OCI-M2 (cell line): ENCODE measurements around the gene MGAM2.

Source experiments
- DNase-seq: peaks from one replicate; lab custom pipeline; 2025; ENCODE audit not compliant: unreplicated experiment; lab: John Stamatoyannopoulos, UW

Gene MGAM2

DNA sequence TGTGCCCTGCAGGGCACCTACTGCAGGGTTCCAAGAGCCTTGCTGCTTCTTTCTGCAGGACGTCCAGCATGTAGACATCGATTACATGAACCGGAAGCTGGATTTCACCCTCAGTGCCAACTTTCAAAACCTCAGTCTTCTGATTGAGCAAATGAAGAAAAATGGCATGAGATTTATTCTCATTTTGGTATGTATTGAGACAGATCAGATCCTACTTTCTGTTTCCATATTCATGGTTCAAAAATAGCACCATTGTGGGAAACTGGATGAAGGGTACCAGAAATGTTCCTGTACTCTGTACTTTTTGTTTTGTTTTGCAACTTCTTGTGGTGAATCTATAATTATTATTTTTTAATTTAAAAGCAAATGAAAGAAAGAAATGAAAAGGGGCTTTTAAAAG, 64.1 kb downstream of the MGAM2 start:
- DNase-seq: no peak

DNA sequence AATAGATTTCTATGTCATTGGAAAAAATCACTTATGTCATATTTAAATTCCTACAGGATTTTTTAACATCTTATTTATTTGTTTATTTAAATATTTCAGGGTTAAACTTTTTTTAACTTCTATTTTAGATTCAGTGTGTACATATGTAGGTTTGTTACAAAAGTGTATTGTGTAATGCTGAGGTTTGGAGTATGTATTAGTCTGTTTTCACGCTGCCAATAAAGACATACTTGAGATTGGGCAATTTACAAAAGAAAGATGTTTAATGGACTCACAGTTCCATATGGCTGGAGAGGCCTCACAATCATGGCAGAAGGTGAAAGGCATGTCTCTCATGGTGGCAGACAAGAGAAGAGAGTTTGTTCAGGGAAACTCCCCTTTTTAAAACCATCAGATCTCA, 65.4 kb downstream of the MGAM2 start:
- DNase-seq: no peak

DNA sequence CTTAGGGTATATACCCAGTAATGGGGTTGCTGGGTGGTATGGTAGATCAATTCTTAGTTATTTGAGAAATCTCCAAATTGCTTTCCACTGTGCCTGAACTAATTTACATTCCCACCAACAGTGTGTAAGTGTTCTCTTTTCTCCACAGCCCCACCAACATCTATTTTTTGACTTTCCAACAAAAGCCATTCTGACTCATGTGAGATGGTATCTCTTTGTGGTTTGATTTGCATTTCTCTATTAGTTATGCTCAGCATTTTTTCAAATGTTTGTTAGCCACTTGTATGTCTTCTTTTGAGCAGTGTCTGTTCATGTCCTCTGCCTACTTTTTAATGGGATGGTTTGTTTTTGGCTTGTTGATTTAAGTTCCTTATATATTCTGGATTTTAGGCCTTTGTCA, 66.4 kb downstream of the MGAM2 start:
- DNase-seq: no peak

DNA sequence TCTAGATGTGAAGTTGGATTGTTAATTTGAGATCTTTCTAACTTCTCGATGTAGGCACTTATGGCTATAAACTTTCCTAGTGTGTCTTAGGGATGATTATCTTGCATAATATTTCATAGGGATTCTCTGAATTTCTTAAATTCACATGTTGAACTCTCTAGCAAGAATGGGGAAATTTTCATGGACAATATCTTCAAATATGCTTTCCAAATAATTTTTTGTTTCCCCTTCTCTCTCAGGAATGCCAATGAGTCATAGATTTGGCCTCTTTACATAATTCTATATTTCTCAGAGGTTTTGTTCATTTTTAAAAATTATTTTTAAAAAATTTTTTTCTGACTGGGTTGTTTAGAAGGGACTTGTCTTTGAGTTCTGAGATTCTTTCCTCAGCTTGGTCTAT, 68.9 kb downstream of the MGAM2 start:
- no peak for DNase-seq

DNA sequence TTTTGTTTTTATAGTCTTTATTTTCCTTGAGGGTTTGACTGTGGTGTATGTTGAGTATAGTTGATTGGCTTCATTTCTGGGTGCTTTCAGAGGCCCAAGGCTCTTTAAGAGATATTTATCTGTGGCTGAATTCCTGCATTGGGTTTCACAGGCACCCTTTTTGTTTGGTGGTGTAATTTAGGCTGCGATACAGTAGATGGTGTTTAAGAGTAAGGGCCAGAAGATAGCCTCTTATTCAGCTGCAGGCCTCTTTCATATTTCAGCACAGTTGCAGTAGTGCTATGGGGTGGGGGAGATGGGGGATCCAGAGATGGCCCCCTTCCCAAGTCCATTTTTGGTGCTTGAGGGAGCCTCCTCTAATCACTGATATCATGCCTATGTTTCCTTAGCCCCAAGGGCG, 69.7 kb downstream of the MGAM2 start:
- no peak for DNase-seq

DNA sequence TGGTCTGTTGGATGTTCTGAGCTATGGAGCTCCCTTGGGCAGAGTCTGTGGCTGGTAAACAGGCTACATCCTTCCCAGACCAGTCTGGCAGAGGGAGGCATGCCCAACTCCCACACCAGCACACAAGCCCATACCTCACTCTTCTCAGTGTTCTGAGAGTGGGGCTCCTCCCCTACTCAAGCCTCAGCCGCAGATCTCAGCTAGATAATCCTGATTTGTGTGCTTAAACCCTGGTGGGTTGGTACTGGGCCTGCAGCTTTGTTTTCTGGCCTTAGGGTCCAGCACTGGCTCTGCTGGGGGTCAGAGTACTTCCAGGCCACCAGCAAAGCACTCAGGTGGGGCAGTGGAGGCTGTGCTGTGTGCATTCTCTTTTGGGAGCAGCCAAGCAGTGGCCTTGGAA, 70.4 kb downstream of the MGAM2 start:
- no peak for DNase-seq

DNA sequence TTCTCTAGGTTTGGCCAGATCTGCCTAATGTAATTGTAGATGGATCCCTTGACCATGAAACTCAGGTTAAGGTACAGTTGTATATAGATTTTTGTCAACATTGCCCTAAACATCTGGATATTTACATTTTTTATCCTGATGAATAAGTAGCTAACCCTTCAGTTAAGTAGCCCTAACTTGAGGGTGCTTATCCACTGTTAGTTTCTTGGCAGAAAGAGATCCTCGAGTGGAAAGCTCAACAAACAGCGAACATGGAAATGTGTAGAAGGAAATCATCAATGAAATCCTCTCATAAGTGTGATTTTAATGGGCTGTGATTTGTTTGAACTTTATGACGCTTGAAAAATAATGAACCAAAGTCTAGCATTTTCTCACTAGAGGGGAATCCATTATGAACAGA, 73.6 kb downstream of the MGAM2 start:
- no peak for DNase-seq

DNA sequence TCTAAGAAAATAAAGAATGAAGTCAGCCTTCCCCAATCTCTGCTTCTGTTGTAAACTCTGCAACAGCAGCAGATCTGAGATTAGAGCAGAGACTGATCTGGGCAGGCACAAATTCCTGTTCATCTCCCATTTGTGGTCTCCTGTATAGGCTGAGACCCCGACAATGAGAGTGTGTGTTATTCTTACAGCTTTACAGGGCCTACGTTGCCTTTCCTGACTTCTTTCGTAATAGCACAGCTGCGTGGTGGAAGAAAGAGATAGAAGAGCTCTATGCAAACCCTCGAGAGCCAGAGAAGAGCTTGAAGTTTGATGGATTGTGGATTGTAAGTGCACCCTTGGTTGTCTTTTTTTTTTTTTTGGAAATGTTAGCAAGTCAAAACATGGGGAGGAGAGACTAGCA, 74.3 kb downstream of the MGAM2 start:
- no peak for DNase-seq

DNA sequence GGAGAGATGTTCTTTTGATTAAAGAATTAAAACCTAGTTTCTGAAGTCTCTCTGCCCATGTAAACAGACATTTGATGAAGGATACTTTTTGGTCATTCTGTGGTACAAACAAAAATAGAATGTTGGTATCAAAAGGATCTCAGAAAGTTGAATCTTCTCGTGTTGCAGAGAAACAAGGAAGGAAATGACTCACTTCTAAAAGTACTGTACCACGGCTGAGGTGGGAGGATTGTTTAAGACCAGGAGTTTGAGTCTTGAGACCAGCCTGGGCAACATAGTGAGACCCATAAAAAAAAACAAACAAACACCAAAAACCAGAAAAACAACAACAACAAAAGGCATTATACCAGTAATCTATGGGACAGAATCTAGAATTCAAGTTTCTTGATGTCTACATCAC, 76.6 kb downstream of the MGAM2 start:
- DNase-seq: no peak

DNA sequence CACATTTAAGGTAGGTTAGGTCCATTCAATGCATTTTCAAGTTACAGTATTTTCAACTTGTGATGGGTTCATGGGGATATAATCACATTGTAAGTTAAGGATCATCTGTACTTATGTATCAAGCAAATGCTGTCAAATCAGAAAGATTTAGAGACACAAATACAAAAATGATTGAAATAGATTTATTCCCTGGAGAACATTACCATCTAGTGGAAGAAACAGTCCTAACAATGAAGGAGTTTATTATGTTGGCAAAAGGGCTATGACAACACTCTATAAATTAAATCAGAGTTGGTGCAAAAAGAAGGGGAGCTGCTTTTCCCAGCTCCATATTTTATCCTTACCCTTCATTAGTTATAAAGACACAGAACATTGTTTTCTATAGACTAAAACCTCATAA, 77.3 kb downstream of the MGAM2 start:
- no peak for DNase-seq

DNA sequence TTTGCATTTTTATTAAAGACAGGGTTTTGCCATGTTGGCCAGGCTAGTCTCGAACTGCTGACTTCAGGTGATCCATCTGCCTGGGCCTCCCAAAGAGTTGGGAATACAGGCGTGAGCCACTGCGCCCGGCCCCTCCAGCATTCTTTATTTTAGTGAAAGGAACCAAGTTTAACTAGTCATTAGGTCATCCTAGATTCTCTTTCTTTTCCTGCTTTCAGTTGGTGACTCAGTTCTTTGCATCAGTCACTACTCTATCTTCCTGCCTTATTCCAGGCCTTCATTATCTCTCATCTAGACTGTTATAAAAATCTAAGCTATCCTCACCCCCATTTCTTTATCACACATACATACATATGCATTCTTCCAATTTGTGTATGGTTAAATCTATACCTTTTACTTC, 82.7 kb downstream of the MGAM2 start:
- DNase-seq: no peak

DNA sequence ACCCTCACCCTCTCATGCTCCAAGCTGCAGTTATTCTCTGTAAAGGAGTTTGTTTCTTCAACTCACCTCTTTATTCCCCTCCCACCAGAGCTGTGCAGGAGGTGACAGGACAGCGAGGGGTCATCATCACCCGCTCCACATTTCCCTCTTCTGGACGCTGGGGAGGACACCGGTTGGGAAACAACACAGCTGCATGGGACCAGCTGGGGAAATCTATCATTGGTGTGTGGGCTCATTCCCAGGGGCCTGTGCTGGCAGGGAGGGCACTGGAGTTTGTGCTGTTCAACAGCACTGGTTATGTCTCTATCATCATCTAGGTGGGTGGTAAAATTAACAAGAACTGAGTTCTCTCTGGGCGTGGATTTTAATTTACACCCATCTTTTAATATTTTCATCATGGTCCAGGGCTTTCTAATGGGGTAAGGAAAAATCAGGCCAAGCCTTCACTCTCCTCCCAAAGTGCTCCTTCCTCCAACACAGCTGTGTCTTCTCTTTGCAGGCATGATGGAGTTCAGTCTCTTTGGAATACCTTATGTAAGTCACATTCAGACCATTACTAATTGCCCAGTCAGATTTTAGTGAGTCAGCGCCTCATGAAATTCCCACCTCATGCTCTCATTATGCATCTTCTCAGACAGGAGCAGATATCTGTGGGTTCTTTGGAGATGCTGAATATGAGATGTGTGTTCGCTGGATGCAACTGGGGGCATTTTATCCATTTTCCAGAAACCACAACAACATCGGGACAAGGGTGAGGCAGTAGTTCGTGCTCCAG, 84.7 kb downstream of the MGAM2 start:
- DNase-seq: no peak

DNA sequence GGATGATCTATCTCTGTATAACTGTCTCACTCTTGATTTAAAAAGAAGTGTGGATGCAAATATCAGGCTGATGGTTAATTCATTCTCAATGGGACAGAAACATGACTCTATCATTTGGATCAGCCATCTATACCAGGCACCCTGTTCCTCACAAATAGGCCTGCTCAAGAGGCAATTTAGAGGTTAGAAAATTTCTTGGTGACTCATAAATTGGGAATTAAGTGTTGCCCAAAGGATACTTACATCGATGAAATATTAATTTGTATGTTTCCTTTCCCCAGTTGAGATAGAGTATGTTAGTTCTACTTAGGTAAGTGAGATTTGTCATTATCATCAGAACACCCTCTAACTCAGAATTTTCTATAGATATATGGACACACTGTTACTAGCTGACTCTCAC, 88.7 kb downstream of the MGAM2 start:
- no peak for DNase-seq

DNA sequence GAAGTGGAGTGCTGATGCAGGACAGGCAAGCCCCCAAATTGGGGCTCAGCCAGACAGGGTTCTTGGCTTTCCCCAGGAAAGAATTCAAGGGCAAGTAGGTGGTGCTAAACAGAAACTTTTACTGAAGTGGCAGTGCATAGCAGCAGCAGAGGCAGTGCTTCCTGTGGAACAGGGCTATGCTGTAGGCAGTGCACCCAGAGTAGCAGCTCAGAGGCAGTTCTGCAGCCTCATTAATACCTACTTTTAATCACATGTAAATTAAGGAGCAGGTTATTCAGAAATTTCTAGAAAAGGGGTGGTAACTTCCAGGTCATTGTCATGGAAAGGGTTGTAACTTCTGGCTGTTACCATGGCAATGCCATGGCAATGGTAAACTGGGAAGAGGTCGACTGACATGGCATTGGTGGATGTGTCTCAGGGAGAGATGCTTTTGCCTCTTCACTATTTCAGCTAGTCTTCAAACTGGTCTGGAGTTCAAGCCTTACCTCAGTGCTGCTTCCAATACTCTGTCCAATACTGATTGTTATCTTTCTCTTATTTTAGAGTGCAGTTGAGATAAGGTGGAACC, 117.1 kb downstream of the MGAM2 start:
- DNase-seq: no peak

DNA sequence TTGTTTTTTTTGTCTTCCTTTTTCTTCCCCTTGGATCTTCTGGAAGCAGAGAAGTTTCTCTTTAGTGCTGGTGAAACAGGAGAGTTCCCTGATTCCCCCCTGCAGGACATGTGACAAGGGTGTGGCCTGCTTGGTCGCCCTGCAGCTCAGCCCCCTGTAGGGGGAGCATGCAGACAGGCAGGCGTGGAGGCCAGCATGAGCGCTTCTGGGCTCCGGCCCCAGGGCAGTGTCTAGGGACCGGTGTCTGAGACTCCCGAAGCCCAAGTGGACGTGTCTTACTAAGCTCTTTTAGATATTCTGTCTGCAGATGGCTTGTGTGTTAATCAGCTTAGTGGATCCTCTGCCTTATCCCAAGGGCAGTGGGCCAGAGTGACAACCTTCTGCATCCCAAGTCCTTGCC, 120.2 kb downstream of the MGAM2 start:
- DNase-seq: no peak

DNA sequence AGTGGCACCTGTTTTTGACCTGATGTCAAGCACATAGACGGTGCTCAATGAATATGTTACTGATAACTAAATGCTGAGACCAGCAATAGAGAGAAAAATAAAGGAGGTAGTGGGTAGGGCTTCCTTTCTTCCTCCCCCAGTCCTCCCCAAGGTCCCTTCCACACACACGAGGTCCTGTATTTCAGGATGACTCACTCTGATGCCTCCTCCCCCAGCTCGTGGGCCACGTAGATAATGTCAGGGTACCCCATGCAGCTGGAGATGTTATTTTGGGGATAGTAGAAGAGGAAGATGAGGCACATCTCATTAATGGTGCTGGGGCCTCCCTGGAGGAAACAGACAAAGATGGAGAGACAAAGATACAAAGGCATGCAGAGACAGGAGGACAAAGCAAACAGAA, 129.0 kb downstream of the MGAM2 start:
- DNase-seq: no peak

DNA sequence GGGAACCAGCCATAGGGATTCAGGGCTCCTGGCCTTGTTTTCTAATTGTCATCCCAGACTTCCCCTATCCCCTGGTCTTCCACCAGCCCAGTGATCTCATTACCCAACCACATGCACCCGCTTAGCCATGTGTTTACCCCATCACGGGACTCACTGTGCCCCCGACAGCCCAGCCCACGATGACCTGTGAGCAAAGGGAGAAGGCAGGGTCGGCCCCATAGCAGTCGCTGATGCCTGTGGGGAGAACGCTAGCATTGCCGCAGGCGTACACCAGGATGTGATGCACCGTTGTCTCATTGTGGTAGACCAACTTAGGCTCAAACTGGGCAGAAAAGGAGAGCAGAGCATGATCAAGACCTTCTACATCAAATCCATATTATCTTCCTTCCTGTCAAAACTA, 132.3 kb downstream of the MGAM2 start:
- no peak for DNase-seq

DNA sequence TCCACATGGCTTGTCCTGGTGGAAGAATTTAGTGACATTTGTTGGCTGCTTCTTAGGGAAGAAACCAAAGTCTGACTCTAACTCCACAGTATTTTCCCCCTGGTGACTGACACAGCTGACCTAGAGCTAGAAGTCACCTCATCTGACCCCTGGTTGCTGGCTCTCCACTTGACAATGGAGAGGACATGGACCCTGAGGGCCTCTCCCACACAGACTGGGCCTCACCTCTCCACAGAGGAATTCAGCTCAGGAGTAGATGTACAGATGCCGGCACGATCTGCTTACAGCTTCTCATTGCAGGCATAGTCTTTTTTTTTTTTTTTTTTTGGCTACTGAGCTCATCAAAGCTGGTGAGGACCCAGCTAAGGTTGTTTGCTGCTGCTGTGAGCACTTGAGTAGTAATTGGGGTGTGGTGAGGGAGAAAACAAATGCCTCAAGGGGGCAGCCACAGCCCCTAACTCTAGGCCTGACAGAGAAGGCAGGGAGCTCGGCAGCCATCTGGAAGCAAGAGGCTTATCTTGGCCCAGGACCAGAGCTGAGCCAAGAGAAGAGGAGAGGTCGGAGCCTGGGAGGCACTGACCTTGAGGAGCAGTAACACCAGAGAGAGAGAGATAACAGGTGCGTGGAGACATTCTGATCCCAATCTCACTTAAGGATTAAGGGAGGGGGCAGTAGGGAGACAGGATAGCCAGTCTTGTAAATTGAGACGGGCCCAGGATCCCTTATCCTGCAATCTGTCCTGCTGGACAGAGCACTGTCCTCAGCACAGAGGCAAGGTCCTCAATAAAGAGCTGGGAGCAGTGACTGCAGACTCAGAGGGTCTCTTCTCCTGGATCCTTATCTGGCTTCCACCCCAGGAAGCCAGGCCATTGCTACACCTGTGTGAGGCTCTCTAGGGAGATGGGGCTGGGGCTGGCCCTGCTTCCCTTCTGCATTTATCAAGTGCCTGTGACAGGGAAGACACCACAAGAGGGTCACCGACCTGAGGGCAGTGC, 136.9 kb downstream of the MGAM2 start:
- DNase-seq: no peak

DNA sequence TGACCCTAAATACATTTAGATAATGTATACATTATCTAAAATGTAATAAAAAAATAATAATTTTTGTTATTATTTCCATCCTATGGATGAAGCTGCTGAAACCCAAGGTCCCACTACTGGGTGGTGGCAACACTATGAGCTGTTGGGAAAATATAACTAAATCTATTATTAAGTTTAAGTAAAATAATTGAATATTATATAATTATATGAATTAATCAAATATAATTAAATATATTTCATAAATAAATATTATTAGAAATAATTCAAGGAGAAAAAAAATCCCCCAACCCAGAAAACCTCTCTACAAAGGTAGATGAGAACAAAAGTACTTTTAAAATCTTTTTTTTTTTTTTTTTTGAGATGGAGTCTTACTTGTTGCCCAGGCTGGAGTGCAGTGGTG, 138.4 kb downstream of the MGAM2 start:
- no peak for DNase-seq

DNA sequence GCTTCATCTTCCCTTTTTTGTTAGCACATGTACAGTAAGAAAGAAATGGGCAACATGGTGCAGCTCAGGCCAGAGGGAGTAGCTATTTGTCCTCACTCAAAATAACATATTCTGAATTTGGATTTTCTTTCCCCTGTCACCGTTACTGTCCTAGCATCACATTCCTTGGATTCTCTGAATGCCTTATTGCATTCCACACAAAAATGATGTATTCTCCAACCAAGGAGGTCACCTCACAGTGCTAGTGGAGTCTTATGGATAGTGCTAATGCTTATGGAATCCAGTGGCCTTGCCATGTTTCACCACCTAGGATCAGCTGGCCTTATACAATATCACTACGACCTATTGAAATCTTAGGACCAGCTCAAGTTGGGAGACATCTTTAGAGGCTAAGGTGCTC, 139.2 kb downstream of the MGAM2 start:
- DNase-seq: no peak

DNA sequence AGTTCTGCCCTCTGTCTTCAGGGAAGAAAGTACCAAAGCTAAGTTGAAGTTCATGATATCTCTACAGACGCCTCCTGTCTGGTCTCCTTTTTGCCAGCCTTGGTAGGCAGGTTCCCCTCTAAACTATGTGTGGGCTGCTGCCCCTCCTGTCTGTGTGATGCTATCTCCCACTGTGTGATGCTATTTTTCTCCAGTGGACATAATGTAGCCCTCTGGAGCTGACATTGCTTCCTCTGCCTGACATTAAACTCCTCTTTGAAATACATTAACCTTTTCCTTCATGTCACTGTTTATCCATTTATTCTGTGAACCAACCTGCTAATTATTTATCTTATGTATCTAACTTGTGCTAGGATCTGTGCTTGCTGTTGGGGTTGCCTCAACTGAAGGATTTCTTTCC, 146.4 kb downstream of the MGAM2 start, which contains the start of gene PRSS58:
Gene PRSS58 (minus strand): TSS at position 101 of the 400 bp plus-strand sequence. CDS start 351 bp downstream, outside the sequence.
- DNase-seq: no peak
